ENCODE measurements around the gene GCC2.
"Not testable (repeated sequence)": the region's sequence is repeated elsewhere in the genome, so short reads cannot be mapped to it uniquely, and the experiment has no call there.

Gene GCC2

DNA sequence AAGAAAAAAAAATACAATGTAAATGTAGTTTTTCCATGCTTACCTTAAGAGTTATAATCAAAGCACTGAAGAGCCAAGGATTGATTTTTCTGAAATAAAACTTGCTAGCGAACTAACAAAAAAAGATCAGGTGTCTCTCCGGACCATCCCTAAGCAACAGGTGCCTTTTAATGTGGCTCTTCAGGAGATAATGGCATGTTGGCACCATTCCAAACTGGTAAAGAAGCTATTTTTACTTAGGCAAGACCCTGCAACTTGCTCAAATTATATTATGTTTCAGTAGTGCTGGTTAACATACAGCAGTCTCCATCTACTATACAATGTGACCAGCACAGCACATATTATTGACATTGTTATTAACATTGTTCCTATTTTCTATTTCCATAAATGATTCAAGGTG, 2.3 kb upstream of the GCC2 start:
- FAIRE-seq = no peak

DNA sequence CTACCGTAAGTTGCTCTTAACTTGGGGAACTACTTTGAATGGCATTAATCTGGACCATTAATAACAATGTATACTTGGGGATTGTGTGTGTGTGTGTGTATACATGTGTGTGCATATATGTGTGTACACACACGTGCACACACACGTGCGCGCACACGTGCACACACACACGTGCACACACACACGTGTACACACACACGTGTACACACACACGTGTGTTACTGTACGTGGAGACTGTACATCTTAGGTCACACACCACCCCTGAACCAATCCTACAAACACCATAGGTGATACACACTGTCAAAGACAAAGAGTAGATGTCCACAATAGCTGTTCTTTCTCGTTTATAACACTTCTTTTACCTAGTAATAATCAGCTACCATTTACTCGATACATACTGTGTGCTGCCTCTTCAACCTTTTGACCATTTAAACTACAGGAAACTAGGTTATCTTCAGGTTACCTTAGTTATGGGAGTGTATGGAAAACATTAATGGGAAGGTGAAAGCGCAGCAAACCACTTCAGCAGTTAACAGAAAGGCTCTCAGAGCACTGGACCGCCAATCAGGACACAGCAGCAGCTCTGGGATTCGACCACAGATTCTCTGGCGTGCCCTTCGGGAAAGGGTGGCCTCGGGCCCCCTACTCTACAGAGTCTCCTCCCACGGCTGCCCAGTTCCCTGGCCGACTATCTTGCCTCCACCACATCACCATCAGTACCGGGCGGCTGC, 894 bp upstream of the GCC2 start:
- no peak for FAIRE-seq

DNA sequence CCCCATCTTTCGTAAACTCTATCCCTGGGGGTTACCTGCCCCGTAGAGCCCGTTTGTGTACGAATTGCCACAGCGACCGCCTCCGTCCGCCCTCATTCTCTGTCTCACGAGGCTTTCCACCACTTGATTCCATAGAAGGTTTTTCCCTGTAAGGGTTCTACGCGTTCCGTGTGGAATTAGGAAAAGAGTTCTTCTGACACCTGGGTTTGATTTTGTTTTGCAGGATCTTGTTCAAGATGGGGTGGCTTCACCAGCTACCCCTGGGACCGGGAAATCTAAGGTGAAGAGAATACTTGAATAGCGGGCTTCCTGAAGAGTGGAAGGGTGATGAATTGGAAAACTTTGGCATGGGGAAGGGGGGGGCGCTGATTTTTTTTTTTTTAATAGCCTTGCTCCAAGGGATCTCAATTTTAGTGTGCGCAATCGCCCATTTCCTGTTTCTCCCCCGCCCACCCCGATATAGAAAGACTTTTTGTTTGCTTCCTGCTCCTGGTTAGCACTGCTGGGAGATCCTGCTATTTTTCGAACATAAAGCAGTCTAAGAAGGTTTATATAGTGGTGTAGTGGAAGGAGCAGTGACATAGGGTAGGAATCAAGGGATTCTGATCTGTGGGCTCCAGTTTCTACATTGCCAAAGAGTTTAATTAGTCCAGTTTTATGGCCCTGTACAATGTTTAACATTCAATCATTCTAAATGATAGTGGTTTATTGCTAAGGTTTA, 564 bp downstream of the GCC2 start:
- FAIRE-seq = no peak

DNA sequence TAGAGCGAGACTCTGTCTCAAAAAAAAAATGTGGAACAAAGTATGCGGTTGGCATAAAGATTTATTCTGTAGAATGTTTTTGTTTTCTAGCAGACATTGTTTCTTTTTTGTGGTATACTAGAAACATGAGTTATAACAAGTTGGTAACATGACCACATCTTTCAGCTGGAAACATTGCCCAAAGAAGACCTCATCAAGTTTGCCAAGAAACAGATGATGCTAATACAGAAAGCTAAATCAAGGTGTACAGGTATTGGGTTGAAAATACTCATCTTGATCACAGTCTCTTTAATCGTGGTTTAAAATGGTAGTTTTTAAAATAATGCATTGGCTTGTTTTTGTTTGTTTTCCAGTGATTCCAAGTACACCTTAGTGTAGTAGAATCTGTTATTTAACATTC, 1.9 kb downstream of the GCC2 start:
- FAIRE-seq = no peak

DNA sequence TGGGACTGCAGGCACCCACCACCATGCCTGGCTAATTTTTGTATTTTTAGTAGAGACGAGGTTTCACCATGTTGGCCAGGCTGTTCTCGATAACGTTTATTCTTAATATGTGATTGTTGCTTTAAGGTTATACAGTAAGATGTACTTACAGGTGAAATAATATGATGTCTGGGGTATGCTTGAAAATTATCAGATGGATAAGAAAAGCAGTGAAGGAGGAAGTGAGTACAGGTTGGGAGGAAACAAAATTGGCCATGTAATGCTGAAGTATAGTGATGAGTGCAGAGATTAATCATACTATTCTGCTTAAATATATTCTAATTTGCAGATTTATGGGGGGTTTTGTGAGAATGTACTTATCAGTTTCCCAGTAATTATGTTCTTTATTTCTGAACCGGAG, 3.0 kb downstream of the GCC2 start:
- FAIRE-seq = no peak

DNA sequence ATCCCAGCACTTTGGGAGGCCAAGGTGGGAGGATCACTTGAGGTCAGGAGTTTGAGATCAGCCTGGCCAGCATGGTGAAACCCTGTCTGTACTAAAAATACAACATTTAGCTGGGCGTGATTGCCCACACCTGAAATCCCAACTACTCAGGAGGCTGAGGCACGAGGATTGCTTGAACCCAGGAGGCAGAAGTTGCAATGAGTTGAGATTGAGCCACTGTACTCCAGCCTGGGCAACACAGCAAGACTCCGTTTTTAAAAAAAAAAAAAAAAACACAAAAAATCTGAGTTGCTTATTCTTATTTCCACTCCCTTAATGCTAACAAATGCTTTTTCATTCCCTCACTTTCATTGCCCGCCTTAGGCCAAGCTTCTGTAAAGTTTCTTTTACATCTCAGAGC, 4.5 kb downstream of the GCC2 start:
- FAIRE-seq = not testable (repeated sequence)

DNA sequence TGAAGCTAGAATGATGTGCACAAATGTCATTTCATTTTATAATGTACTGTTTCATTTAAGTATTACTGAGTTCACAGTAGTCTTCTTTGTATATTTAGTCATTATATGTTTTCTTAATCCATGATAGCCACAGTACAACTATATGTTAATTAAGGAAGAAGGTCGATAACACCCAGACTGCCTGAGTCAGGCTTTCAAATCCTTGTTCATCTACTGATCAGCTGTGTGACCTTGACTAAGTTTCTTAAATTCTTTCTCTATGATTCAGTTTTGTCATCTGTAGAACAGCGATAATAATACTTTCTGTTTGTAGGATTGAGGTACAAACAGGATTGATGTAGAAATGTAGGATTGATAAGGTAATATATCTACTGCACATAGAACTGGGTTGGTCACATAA, 5.4 kb downstream of the GCC2 start:
- FAIRE-seq = no peak

DNA sequence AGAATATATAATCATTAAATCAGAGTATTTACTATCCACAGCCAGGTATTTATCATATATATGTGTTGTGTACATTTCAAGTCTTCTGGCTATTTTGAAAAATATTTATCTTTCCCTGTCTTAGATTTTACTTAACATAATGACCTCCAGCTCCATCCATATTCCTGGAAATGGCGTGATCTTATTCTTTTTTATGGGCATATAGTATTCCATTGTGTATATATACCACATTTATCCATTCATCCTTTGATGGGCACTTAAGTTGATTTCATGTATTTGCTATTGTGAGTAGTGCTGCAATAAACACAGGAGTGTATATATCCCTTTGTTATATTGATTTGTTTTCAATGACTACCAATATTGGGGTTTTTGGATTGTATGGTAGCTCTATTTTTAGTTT, 6.6 kb downstream of the GCC2 start:
- FAIRE-seq = no peak

DNA sequence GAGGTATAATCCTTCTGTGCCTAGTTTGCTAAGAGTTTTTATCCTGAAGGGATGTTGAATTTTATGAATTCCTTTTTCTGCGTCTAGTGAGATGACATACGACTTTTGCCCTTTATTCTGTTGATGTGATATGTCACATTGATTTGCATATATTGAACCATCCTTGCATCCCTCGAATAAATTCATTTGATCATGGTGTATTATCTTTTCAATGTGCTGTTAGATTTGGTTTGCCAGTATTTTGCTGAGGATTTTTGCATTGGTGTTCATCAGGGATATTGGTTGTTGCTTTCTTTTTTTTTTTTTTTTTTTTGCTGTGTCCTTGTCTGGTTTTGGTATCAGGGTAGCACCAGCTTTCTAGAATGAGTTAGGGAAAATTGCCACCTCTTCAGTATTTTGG, 9.1 kb downstream of the GCC2 start:
- no peak for FAIRE-seq

DNA sequence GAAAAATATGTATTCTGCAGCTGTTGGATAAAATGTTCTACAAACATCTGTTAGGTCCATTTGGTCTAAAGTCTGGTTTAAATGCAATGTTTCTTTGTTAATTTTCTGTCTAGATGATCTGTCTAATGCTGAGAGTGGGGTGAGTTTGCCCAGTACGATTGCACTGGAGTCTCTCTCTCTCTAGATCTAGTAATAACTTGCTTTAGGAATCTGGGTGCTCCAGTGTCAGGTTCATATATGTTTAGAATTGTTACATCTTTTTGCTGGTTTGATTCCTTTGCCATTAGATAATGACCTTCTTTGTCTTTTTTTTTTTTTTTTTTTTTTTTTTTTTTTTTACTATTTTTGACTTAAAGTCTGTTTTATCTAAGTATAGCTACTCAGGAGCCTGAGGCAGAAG, 10.4 kb downstream of the GCC2 start:
- no peak for FAIRE-seq

DNA sequence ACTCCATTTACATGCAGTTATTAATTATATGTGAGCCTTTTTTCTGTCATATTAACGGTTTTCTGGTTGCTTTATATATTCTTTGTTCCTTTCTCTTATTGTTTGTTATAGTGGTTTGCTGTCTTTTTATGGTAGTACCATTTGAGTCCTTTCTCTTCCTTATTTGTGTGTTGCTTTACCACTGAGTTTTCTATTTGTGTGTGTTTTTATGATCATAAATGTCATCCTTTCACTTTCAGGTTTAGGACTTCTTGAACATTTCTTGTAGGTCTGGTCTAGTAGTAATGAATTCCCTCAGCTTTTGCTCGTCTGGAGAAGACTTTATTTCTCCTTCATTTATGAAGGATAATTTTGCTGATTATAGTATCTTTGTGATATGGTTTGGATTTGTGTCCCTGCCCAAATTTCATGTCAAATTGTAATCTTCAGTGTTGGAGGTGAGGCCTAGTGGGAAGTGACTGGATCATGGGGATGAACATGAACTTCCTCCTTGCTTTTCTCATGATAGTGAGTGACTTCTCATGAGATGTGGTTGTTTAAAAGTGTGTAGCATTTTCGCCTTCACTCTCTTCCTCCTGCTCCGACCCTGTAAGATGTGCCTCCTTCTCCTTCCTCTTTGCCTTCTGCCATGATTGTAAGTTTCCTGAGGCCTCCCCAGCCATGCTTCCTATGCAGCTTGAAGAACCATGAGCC, 11.5 kb downstream of the GCC2 start:
- no peak for FAIRE-seq

DNA sequence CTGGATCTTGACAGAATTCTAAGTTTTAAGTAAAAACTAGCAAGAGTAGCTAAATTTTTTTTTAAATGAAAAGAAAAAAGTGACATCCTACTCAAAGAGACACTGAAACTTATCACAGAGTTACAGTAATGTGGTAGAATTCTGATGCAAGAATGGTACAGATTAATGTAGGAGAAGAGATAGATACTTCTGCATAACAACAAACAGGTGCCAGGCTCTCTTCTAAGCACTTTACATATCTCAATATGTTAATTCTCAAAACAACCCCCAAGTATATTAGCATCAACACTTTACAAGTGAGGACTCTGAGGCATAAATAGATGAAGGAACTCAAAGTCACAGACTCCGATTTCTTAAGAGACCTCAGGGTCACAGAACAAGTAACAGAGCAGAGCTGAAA, 28.1 kb downstream of the GCC2 start:
- FAIRE-seq = no peak

DNA sequence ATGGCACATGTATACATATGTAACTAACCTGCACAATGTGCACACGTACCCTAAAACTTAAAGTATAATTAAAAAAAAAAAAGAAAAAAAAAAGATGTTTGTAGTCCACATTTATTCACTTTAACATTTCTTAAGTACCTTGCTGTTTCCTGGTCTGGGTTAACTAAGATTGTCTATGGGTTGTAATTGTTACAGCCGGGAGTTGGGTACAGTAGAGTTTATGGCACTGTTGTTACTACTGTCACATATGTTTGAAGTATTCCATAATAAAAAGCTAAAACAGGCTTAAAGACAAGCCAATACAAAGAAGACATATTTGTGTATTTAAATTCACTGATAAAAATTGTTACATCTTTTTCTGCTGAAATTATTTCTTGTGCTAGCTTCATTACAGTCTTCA, 36.2 kb downstream of the GCC2 start:
- FAIRE-seq = no peak

DNA sequence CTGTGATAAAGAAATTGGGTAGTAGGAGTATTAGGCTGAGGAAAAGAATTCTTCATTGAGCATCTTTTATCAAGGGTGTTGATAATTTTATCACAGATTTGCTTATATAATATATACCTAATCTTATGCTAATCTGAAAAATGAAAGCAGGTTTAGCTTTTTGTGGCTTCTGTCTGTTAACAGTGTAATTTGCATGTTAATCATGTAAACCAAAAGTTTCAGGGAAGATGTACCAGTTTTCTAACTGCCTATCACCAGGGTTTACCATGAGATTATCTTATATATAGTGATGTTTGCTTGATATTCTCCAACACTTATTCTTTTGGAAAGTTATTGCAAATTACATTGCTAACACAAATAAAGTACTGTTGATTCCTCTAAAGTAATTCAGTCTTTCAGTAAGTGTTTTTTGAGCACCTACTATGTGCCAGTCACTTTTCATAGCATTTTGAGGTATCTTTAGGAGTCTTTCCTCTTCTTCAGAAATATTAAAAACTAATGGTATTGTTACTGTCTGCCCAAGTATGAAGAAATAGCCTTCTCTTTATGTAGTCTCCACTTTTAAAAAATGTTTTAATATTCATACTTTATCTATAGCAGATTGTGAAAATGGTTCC, 41.6 kb downstream of the GCC2 start:
- no peak for FAIRE-seq

DNA sequence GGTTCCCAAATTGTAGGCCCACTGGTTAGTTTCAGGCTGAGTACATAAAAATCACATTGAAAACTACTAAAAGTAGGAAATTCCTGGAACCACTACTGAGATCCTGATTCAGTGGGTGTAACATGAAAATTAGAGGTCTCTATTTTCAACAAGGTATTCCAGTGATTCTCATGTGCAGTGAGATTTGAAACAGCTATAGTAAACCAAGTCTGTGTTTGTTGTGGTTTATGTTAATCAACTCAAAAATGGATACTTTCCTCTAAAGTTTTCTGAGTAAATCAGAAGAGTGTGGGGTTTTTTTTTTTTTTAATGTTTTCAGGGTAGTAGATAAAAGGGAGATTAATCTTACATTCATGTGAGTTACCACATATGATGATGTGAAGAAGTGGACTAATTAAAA, 42.8 kb downstream of the GCC2 start:
- FAIRE-seq = no peak

DNA sequence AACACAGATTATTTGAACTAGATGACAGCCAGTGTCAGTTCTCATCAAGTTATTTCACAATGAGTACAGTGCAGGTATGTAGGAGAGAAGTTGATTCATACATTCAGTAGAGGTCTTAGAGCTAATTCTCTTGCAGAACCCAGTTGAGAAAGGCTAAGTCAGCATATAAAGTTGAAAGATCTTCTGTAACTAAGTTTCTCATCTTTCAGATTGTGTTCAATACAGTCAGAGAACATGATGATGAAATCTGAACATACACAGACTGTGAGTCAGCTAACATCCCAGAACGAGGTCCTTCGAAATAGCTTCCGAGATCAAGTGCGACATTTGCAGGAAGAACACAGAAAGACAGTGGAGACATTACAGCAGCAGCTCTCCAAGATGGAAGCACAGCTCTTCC, 43.4 kb downstream of the GCC2 start:
- no peak for FAIRE-seq

DNA sequence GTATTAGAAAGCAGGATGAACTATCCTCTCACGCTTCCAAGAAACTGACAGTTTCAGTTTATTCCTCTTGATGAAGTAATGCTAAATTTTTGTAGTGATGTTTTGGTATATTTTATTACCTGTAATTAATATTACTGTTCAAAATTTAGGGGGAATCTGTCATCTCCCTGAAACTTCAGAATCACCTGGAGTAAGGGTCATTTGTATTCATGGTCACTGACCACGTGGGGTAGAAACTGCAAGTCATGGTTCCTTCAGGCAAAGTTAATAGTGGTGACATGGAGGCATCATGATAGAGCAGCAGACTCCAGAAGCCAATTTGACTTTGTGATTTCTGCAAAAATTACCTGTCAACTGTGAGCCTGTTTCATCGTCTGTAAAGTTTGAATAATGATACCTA, 47.2 kb downstream of the GCC2 start:
- FAIRE-seq = not testable (repeated sequence)

DNA sequence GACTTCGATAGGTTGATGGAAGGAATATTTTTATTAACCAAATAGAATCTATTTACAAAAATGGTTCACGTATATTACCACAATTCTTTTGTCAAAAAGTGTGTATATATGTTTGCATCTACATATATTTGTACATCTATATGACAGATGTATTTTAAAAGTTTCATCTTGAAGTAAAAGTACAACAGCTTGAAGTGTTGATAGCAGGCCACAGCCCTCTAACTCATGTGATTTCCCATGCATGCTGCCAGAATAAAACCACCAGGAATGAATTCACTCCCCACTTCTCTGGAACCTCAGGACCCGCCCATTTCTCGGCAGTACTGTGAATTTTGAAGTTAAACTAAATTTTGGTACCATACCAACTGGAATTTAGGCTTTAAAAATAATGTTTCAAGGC, 58.6 kb downstream of the GCC2 start:
- FAIRE-seq = not testable (repeated sequence)

DNA sequence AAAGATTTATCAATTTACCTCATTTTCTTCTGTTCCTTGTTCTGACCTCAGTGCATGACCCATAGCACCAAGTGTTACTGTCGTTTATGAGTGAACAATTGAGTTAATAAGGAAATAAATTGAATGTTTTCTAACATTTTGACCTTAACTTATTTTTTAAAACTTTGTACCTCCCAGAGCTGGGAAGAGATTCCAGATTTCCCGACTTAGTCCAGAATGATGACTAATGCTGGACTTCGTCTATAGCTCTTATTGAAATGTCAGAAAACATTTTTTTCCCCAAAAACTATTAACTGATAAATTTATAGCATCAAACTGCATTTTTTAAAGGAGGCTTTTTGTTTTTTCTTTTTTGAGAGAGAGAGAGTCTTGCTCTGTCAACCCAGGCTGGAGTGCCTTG, 63.4 kb downstream of the GCC2 start:
- not testable (repeated sequence) for FAIRE-seq

DNA sequence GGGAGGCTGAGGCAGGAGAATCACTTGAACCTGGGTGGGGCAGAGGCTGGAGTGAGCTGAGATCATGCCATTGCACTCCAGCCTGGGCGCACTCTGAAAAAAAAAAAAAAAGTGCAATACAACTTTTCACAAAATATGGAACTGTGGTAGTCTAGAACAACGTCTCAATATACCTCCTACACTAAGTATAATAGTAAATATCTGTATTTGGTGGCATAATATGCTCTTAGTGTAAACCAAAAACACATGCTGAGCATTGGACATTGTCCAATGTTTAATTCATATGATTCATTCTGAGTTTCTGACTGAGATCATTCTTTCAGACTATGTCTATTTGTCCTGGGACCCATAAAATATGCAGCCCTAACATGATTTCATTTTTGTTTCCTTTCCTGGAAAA, 65.5 kb downstream of the GCC2 start:
- not testable (repeated sequence) for FAIRE-seq

DNA sequence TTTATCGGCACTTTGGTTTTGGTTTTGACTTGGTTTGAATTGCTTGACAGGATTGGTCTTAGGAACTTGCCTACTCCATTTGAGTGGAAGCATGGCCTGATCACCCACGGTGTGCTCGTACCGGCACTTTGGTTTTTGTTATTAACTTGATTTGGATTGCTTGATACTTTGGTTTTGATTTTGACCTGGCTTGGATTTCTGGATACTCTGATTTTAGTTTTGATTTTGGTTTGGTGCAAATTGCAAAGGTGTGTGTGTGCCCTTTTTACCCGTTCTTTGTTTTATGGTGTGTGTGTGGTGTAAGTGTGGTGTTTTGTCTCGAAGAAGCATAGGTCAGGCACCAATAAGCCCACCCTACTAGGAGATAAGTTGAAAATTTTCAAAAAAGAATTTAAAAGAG, 75.7 kb downstream of the GCC2 start:
- not testable (repeated sequence) for FAIRE-seq

DNA sequence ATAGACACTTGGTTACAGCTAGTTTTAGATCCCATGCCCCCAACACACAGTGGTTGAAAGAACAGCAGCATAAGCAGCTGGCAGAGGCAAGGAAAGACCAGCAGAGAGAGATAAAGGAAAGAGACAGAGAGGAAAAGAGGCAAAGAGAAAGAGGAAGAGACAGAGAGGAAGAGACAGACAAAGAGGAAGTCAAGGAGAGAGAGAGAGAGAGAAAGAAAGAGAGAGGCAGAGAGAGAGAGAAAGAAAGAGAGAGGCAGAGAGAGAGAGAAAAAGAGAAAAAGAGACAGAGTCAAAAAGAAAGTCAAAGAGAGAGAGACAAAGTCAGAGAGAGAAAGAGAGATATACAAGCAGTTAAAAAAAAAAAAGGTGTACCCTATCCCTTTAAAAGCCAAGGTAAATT, 76.3 kb downstream of the GCC2 start:
- FAIRE-seq = not testable (repeated sequence)

DNA sequence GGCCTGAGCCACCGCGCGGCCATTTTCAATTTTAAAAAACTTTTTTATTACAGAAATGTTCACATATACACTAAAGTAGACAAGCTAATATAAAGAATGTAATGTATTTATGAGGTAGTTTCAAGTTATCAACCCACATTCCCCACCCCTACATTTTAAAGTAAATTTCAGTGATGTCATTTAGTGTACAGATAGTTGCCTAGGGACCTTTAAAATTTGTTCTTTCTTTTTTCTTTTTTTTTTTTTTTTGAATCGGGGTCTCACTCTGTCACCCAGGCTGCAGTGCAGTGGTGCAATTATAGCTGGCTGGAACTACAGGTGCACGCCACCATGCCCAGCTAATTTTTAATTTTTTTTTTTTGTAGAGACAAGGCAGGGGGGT, 82.7 kb downstream of the GCC2 start:
- FAIRE-seq = no peak

All from A204.1 (cell line).